Uterus (tissue), 2 donors: ENCODE data around the gene PBX1.

Source experiments
- POLR2A ChIP-seq, 2 donors: fragments of 450-650 bp; IDR thresholded peaks; one replicate each; pipeline ENCODE4 v1.6.1; 2016; ENCODE audit warnings: antibody characterized with exemption in 2 of 2, mild to moderate bottlenecking in 1 of 2, moderate library complexity in 1 of 2
- TF ChIP-seq, protein P1 (sequence below), 4 experiments: fragments of 200-600 bp in 2 of 4; fragments of 450-650 bp in 2 of 4; sonication (generic) in 2 of 4; IDR thresholded peaks; one replicate each; pipeline ENCODE4 v1.5.1; 2016 to 2019; ENCODE audit warnings: antibody characterized with exemption in 4 of 4, mild to moderate bottlenecking in 2 of 4, moderate library complexity in 1 of 4

DNA sequence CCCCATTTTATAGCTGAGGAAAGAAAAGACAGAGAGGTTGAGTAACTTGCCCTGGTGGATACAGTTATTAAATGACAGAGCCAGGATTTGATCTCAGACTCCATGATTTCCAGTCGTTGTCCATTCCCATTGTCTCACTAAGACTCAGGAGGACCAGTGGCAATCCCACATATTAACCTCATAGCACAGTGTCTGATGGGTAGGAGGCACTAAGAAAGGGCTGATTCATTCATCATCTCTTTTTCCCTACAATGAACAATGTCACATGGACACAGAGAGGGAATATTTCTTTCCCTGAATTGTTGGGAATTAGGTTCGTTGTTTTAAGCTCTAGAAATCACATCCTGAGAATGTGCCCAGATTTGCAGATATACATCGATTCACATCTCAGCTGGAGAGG is 99.9 kb downstream of the PBX1 start:
- TF ChIP-seq, protein P1, sequence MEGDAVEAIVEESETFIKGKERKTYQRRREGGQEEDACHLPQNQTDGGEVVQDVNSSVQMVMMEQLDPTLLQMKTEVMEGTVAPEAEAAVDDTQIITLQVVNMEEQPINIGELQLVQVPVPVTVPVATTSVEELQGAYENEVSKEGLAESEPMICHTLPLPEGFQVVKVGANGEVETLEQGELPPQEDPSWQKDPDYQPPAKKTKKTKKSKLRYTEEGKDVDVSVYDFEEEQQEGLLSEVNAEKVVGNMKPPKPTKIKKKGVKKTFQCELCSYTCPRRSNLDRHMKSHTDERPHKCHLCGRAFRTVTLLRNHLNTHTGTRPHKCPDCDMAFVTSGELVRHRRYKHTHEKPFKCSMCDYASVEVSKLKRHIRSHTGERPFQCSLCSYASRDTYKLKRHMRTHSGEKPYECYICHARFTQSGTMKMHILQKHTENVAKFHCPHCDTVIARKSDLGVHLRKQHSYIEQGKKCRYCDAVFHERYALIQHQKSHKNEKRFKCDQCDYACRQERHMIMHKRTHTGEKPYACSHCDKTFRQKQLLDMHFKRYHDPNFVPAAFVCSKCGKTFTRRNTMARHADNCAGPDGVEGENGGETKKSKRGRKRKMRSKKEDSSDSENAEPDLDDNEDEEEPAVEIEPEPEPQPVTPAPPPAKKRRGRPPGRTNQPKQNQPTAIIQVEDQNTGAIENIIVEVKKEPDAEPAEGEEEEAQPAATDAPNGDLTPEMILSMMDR (IDR thresholded peaks at IDR 0.05), result no peak
- TF ChIP-seq POLR2A (IDR thresholded peaks at IDR 0.05), result no peak
